Neutrophil (primary cell): ENCODE data around the gene POPDC3.

Source experiments
- H3K27ac ChIP-seq: fragments of 200-600 bp; sonication (generic); 2 replicates; pipeline ENCODE4 v1.5.1; 2016; ENCODE audit warnings: mild to moderate bottlenecking, moderate library complexity
- H3K27me3 ChIP-seq: fragments of 200-600 bp; sonication (generic); 2 replicates; pipeline ENCODE4 v1.6.0; 2016; ENCODE audit warnings: mild to moderate bottlenecking
- H3K36me3 ChIP-seq: fragments of 200-600 bp; sonication (generic); 2 replicates; pipeline ENCODE4 v1.5.1; 2017
- H3K4me1 ChIP-seq, 2 experiments: fragments of 200-600 bp in 1 of 2; sonication (generic) in 1 of 2; 1 replicate in 1 of 2; 2 replicates in 1 of 2; pipeline versions ENCODE4 v1.5.1 to v1.6.1; 2013 to 2016; ENCODE audit warnings: low read depth in 1 of 2, low read length in 1 of 2, mild to moderate bottlenecking in 1 of 2, moderate library complexity in 1 of 2; ENCODE audit not compliant: control insufficient read depth in 1 of 2, insufficient read depth in 1 of 2
- H3K4me3 ChIP-seq, 2 experiments: fragments of 200-600 bp in 1 of 2; sonication (generic) in 1 of 2; 1 replicate in 1 of 2; 2 replicates in 1 of 2; pipeline ENCODE4 v1.5.1; 2013 to 2016; ENCODE audit warnings: low read depth in 1 of 2, low read length in 1 of 2, mild to moderate bottlenecking in 1 of 2, moderate library complexity in 1 of 2
- H3K9me3 ChIP-seq: fragments of 200-600 bp; sonication (generic); 2 replicates; pipeline ENCODE4 v1.5.1; 2016
- TF ChIP-seq, protein P1 (sequence below): fragments of 200-600 bp; sonication (generic); IDR thresholded peaks from 2 replicates; pipeline ENCODE4 v1.5.1; 2016; ENCODE audit warnings: antibody characterized with exemption

The POPDC3 gene

DNA sequence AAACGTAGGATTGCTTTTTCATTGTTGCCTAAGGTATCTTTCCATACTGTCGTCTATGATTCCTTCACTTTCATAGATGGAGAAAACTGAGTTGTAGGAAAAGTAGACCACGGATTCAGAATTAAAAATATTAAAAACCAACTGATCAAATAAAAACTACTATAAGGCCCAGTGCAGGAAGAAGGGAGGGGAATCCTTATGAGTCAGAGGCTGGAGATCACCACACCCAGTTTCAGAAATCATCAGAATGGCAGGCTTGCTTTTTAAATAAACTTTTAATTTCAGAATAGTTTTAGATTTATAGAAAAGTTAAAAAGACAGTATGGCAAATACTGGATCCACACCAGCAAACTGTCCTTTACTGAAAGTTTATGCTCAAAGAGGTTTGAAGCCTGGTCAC, 32.0 kb upstream of the POPDC3 start:
- no peaks in the 10 kb centered on the region for H3K9me3 ChIP-seq
- H3K36me3 ChIP-seq, result no peaks in the 10 kb centered on the region
- no peaks in the 10 kb centered on the region for H3K4me1 ChIP-seq
- H3K4me3 ChIP-seq, result no peak overlapping the region
- TF ChIP-seq, protein P1, sequence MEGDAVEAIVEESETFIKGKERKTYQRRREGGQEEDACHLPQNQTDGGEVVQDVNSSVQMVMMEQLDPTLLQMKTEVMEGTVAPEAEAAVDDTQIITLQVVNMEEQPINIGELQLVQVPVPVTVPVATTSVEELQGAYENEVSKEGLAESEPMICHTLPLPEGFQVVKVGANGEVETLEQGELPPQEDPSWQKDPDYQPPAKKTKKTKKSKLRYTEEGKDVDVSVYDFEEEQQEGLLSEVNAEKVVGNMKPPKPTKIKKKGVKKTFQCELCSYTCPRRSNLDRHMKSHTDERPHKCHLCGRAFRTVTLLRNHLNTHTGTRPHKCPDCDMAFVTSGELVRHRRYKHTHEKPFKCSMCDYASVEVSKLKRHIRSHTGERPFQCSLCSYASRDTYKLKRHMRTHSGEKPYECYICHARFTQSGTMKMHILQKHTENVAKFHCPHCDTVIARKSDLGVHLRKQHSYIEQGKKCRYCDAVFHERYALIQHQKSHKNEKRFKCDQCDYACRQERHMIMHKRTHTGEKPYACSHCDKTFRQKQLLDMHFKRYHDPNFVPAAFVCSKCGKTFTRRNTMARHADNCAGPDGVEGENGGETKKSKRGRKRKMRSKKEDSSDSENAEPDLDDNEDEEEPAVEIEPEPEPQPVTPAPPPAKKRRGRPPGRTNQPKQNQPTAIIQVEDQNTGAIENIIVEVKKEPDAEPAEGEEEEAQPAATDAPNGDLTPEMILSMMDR, result no peak
- no peak overlapping the region for H3K27ac ChIP-seq
- peaks cover 16% of the 10 kb centered on the region for H3K27me3 ChIP-seq

DNA sequence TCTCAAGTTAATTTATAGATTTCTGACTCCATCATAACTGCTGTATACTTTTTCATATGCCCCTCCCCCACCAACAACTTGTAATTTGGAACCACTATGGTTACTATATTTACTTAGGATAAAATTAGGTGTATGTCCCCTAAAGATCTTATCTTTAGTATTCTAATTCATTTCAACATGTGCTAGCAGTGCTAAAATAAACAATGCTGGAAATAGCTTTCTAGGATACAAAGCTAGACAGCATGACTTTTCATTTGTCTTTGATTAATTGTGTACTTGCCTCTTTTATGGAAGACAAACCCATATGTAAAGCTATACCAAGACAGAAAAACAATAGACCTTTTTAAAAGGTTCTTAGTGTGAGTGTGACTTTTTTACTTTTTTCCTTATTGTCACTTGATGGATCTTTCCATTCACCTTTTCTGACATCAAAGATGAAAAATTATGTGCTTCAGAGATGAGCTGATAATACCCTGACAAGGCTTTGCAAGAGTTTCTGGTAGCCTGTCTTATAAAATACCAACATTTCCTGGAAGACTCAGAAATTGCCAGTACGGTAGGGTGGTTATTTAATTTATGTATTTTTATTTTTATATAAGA, 31.2 kb upstream of the POPDC3 start:
- peaks cover 16% of the 10 kb centered on the region for H3K27me3 ChIP-seq
- H3K4me1 ChIP-seq, result no peaks in the 10 kb centered on the region
- no peak overlapping the region for H3K27ac ChIP-seq
- H3K9me3 ChIP-seq, result no peaks in the 10 kb centered on the region
- H3K4me3 ChIP-seq, result no peak overlapping the region
- no peaks in the 10 kb centered on the region for H3K36me3 ChIP-seq
- TF ChIP-seq, protein P1, result no peak

DNA sequence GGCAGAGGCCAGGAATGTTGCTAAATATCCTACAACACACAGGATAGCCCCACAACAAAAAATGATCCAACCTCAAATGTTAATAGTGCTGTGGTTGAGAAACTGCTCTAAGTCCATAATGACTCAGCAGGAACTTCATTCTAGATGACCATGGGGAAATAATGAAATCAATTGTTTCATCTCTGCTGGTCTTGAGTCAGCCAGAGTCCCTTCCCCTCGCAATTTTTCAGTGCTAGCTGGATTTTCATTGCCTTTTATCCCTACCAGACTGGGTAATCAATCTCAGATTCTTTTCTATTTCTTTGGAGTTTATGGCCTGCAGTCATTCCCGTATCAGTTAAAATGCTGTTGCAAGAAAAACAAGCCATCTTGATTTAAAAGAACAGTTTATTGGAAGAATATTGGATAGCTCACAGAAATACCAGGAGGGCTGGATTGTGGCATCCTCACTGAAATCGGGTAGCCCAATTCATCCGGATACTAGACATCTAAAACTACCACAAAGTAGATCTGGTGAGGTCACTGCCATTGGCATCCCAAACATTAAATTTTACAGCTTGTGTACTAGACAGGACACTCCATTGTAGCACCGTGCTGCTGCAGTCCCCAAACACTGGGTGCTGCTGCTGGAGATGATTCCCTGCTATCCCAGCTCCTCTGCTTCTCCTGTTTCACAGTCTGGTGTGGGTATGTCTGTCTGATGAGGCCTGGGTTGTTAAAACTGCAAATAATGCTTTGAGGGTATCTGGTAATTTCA, 30.3 kb upstream of the POPDC3 start:
- no peak overlapping the region for H3K27ac ChIP-seq
- H3K4me1 ChIP-seq, result no peaks in the 10 kb centered on the region
- TF ChIP-seq, protein P1, result no peak
- H3K36me3 ChIP-seq, result no peaks in the 10 kb centered on the region
- no peaks in the 10 kb centered on the region for H3K9me3 ChIP-seq
- H3K27me3 ChIP-seq, result peaks cover 14% of the 10 kb centered on the region
- H3K4me3 ChIP-seq, result no peak overlapping the region

DNA sequence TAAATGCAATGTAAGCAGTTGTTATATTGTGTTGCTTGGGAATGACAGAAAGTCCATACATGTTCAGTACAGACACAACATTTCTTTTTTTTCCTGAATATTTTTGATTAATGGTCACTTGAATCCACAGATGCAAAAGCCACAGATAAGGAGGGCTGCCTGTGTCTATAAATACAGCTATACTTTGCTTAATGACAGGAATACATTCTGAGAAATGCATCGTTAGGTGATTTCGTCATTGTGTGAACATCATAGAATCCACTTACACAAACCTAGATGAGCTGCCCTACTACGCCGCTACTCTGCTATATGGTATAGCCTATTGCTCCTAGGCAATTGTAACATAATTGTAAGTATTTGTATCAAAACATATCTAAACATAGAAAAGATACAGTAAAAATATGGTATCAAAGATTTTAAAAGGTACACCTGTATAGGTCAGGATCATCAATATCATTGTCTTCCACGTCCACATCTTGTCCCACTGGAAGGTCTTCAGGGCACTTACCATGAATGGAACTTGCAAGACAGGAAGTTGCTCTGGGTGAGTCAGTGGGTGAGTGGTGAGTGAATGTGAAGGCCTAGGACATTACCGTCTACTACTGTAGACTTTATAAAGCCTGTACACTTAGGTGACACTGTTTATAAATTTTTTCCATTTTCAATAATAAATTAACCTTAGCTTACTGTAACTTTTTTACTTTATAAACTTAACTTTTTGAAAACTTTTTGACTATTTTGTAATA, 27.9 kb upstream of the POPDC3 start:
- Histone ChIP-seq H3K27me3 (no peaks in the 10 kb centered on the region), H3K4me1 (no peaks in the 10 kb centered on the region), H3K9me3 (no peaks in the 10 kb centered on the region), H3K4me3 (no peak overlapping the region), H3K27ac (no peak overlapping the region), H3K36me3 (no peaks in the 10 kb centered on the region)
- TF ChIP-seq, protein P1, result no peak

DNA sequence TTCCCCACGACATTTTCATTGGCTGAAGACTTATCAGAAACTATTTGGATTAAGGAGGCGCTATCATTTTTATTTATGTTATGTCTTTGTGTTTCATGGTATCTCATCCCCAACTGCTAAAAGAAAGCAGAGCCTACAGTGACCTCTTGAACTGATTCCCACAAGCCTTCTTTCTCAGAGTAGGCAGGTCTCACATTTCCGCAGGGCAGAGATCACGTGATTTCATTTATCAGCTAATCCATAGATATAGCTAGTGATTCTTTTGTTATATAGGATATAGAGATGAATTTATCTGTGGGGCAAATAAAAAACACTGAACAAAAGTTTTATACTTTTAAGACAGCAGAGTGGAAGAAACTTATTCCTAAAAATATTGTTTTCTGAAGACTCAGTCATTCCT, 25.0 kb upstream of the POPDC3 start:
- Histone ChIP-seq H3K4me1 (no peaks in the 10 kb centered on the region), H3K4me3 (no peak overlapping the region), H3K27me3 (no peaks in the 10 kb centered on the region), H3K36me3 (no peaks in the 10 kb centered on the region), H3K9me3 (no peaks in the 10 kb centered on the region), H3K27ac (no peak overlapping the region)
- TF ChIP-seq, protein P1, result no peak
